ENCODE measurements around the gene EZR. TPM values are rescaled to one million over a fixed set of nuclear protein-coding genes. Genes with fewer than 3 reads are reported as not detected.

The EZR gene
- total RNA-seq, 2 donors from 2014 or later: 161 to 197 TPM

GRCh38 chr6:158777510-158777909 is 41.7 kb downstream of the EZR start:
- Histone ChIP-seq H3K27ac (no peak overlapping the region), H3K9me3 (no peaks in the 10 kb centered on the region), H3K4me3 (no peak overlapping the region), H3K36me3 (peaks cover 75% of the 10 kb centered on the region), H3K4me1 (no peaks in the 10 kb centered on the region), H3K27me3 (no peaks in the 10 kb centered on the region)
- TF ChIP-seq CTCF (IDR thresholded peaks at IDR 0.05): no peak
- DNase-seq (ENCODE audit: low spot score): no peak

GRCh38 chr6:158776737-158777136 is 42.4 kb downstream of the EZR start:
- DNase-seq (ENCODE audit: low spot score): no peak
- Histone ChIP-seq H3K27me3 (no peaks in the 10 kb centered on the region), H3K36me3 (peaks cover 72% of the 10 kb centered on the region), H3K4me1 (peaks cover 0 to 6% of the 10 kb centered on the region in 2 donors), H3K9me3 (no peaks in the 10 kb centered on the region), H3K4me3 (no peak overlapping the region), H3K27ac (no peak overlapping the region)
- no peak for TF ChIP-seq CTCF (IDR thresholded peaks at IDR 0.05)

- no peak for TF ChIP-seq CTCF (IDR thresholded peaks at IDR 0.05)
- no peak for DNase-seq (ENCODE audit: low spot score)
- peaks cover 69% of the 10 kb centered on the region for H3K36me3 ChIP-seq
Measured at GRCh38 chr6:158775832-158776231, 43.3 kb downstream of the EZR start.

GRCh38 chr6:158774717-158775449 is 44.3 kb downstream of the EZR start:
- Histone ChIP-seq H3K9me3 (no peaks in the 10 kb centered on the region), H3K27ac (no peak overlapping the region), H3K27me3 (no peaks in the 10 kb centered on the region), H3K4me1 (peaks cover 0 to 25% of the 10 kb centered on the region in 2 donors), H3K36me3 (peaks cover 72% of the 10 kb centered on the region), H3K4me3 (no peak overlapping the region)
- no peak for TF ChIP-seq CTCF (IDR thresholded peaks at IDR 0.05)
- no peak for DNase-seq (ENCODE audit: low spot score)

More at GRCh38 chr6:158775832-158776231, 43.3 kb downstream of the EZR start:
- peaks cover 0 to 15% of the 10 kb centered on the region in 2 donors for H3K4me1 ChIP-seq
- H3K4me3 ChIP-seq: no peak overlapping the region
- no peaks in the 10 kb centered on the region for H3K27me3 ChIP-seq
- H3K27ac ChIP-seq: no peak overlapping the region
- H3K9me3 ChIP-seq: no peaks in the 10 kb centered on the region

- Histone ChIP-seq H3K27me3 (no peaks in the 10 kb centered on the region), H3K27ac (peak overlapping the region in 1 of 2 donors; percentile 61), H3K36me3 (peaks cover 78% of the 10 kb centered on the region), H3K9me3 (no peaks in the 10 kb centered on the region), H3K4me3 (no peak overlapping the region), H3K4me1 (peaks cover 0 to 36% of the 10 kb centered on the region in 2 donors)
- no peak for TF ChIP-seq CTCF (IDR thresholded peaks at IDR 0.05)
- DNase-seq (ENCODE audit: low spot score): no peak
Measured at GRCh38 chr6:158773581-158774449, 45.4 kb downstream of the EZR start.

Data from right atrium auricular region (tissue), 2 donors.